Hematopoietic multipotent progenitor cell treated with erythropoietin and hydrocortisone succinate and interleukin-3 and kit ligand, for 15 days (in vitro differentiated cells): ENCODE results near the gene AQP4.

Experiments used
- DNase-seq: peaks from one replicate; pipeline ENCODE4 v3.0.0-alpha.2; 2015; ENCODE audit warnings: low spot score

Gene AQP4, protein sequence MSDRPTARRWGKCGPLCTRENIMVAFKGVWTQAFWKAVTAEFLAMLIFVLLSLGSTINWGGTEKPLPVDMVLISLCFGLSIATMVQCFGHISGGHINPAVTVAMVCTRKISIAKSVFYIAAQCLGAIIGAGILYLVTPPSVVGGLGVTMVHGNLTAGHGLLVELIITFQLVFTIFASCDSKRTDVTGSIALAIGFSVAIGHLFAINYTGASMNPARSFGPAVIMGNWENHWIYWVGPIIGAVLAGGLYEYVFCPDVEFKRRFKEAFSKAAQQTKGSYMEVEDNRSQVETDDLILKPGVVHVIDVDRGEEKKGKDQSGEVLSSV

DNA sequence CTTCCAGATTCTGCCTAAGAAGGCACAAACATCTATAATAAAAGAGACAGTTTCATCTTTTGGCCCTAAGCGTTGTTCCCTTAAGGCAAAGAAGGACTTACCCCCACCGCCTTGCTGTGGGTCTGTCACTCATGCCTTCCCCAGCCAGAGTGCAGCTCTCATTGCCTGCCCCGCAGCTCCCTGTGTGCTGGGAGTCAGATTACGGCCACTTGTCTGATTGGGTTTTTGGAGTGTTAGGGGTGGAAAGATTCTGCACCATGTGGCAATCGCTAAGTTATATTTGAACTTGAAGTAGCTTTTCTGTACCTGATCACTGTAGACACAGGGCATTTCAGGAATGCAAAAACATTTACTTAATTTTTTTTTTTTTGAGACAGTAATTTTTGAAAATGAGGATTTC is at the start of gene AQP4:
AQP4 (minus strand) TSS at position 151 of the 400 bp plus-strand sequence; CDS start at position 133, 18 bp downstream.
- DNase-seq = no peak

DNA sequence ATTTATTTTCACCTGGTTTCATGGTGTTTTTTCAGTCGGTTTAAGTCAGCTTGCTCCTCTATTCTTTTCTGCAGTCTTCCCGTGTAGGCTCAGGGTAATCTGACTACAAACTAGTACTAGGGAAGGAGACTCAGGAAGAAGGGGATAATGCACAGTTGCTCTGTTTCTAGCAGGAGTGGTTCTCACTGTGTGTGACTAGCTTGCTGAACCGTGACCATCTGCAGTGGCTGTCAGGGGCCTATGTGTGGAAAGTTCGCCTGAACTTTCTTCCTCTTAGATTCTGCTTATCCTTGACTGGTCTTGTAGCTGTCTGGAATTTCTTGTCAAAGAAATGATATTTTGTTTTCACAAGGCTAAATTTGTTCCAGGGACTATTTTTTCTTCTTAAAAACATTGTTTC is 46.3 kb upstream of the AQP4 start:
- DNase-seq = no peak

DNA sequence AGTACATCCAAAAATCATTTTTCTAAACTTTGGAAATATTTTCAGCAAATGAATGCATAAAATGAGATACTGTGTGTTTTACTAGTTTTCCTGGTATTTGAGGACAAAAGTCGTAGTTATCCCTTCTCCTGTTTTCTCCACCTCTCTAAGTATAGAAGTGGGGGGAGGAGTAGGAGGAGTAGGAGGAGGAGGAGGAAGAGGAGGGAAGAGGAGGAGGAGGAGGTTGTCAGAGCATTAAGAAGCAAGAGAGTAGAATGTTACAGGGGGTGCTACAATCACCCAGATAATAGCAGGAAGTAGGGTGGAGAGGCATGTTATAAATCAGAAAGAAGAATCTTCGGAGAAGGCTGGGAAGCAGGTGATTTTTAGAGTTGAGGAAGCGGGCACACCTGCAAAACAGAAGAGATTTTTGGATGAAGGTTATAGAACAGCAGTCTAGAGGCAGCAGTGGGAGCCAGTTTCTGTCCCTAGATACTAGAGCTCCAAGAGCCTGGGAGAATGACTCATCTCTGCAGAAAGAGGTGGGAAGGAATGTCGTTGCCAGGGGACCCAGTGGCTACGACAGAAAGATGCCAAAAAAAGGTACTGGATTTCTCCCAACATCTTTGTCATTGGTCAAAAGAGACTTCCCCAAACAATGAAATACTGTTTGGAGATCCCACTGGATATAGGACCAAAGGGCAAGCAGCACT is 44.2 kb upstream of the AQP4 start:
- DNase-seq = no peak

DNA sequence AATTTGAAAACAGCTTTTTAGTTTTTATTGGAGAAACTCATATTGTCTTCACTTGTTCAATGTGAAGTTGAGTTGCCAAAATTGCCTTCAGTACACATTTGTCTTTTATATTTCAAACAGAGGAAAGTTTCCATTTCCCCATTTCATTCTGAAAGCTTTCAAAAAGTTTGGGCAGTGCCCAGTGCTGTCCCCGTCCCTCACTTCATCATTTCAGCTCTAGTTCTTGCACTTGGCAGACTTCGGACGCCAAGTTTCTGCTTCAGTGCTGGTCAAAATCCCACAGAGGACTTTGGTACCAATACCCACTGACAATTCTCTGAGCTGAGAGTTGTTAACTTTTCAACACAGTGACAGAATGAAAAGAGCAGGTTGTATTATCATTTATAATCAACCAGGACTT is 43.4 kb upstream of the AQP4 start:
- DNase-seq = no peak

DNA sequence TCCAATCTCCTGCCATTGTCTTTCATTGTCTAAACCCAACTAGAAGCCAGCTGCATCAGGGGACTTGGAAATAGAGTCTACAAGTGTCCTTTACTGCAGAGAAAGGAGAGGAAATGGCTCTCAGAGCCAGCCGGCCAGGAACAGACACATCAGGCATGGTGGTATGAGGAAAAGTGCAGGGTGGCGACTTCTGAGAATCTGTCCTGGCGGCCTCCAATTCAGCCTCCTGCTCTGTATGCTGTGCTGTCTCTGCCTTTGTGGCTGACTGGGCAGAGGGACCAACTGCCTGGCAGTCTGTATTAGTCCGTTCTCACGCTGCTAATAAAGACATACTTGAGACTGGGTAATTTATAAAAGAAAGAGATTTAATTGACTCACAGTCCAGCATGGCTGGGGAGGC is 36.8 kb upstream of the AQP4 start:
- DNase-seq = no peak

DNA sequence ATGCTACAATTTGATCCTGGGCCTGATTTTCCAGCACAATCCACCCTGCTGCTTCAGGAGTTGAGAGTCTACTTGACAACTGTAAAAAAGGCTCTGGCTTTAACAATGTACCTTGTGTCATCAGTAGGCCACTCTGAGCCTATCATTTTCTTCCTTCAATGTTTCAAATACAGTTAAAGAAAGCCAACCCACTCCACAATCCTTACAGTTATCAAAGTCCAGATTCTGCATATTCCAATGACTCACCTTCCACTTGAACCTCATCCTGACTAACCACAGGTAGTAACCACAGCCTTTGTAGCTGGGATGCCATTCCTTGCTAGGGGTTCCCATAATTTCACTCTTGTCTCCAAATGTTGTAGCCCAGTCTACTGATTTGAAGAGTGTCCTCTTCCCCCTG is 35.5 kb upstream of the AQP4 start:
- no peak for DNase-seq

DNA sequence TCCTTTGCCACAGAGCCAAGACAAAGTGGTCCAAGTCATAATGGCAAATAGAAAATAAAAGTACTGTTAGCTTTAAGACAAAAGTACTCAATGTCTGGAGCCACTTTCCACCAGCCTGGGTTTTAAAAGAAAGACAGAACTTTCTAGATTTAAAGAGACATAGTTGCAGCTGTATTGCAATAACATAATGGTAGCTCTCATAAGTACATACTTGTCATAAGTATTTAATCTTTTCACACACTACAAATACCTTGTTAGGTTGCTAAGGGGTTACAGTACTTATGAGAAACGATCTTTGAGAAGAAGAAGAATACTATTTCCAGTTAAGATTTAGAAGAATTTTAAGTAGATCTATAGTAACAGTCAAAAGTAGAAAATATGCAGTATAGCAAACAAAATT is 28.9 kb upstream of the AQP4 start:
- DNase-seq = no peak

DNA sequence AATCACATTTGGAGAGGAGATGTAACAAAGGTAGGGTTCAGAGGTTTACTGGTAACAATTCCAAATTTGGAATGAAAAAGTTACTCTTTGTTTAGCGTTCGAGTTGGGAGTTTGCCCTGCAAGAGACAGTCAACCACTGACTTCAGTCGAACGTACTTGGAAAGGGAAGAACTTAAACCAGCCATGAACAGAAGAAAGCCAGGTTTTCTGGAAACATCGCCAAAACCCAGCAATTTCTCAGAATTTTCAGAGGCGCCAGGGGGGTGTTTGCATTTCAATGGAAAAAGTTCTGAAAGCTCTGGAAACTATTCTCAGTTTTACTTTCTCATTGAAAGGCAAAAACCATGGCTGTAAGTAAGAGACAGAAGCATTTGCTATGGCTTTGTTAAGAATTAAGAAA is 28.5 kb upstream of the AQP4 start:
- DNase-seq = no peak

DNA sequence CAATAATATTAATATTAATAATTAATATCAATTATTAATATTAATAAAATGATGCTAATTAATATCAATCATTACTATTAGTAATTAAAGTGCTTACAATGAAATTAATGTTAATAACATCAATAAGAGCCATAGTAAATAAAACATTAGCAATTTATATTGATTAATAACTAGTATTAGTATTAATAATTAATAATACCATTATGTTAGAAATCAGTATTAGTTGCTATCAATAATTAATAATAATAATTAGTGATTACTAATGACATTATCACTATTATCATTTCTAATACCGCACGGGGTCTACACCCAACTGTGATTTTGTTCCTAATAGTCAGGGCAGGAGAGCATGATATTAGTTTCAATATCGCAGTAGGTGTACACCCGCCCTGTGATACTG is 22.8 kb upstream of the AQP4 start:
- no peak for DNase-seq

DNA sequence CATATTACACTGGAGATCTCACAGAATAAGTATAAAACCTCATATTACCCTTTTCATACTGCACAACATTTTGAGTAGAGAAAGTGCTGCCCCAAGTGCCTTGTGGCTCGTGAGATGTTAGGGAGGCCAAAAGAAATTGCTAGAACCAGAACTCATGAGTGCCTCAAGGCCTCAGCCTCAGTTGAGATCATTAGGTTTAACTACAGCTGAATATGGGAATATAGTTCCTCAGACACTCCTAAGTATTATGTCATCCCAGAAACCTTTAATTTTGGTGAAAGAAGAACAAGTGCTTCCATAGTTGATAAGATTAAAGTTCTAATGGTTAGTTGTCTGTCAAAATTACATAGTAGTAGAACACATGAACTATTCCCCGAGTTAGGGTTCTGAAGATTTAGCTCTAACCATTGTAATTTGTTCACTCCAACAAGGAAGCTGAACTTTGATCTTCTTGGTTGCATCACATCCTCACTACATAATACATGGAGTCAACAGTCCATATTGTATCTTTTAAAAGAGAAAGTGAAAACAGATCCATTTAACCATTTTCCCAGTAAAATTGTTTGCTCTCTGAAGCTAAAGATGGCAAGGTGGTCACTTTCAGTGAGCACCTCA is 9.6 kb upstream of the AQP4 start:
- DNase-seq = no peak

DNA sequence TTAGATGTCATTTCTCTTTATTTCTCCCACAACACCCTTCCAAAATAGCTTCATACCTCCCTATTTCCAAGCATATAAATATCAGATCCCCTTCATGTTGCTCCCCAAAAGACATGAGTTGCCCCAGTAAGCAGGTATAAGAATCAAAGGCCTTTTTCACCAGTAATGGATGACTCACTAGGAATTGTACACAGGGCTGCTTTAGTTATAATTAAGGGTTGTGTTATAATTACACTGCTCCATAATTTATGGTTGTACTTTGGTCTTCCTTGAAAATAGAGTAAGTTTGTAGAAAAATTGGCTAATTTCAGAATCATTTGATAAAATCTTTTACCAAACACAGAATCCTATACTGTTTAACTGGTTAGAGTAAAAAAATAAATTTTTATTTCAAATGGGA is 8.8 kb upstream of the AQP4 start:
- no peak for DNase-seq

DNA sequence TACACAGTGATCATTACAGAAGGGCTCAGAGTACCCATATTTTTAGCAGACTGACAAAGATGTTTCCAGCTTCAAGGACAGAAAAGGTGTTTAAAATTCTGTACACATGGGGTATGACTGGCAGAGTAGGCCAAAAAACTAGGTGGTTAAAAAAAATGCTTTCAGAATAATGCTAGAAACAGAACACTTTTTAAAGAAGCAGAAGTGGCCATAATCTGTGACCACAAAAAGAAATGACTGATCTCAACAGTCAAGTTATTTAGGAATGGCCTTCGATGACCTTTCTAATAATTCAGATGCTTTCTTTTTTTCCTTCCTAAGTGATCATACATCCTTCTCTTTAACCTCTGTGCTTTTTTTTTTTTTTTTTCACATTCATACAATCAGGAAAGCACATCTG is 4.1 kb upstream of the AQP4 start:
- DNase-seq = no peak

DNA sequence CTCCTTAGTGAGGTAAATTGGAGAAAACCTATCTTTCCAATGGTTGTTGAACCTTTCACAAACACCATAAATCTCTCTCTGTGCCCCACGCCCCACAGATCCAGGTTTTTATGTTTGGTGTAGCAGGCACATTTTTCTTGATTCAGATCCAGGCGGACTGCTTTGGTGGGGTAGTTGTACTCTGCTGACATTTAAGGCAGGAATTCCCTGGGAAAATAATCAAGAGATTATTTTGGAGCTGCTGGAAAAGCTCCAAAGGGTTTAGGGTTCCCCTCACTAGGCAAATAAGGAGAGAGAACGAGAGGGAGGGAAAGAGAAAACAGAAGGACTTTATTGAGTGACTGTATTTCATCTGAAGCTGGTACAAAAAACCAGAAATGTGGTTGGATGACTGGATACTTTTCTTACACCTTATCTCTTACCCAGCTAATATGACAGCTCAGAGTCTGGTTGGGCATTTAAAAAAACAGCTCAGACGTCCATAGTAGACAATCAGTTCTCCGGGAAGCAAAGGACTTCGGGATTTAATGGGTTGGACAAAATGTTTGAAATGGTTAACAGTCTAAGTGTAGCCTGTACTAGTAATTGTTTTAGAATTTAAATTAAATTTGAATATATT is 3.6 kb upstream of the AQP4 start:
- no peak for DNase-seq

DNA sequence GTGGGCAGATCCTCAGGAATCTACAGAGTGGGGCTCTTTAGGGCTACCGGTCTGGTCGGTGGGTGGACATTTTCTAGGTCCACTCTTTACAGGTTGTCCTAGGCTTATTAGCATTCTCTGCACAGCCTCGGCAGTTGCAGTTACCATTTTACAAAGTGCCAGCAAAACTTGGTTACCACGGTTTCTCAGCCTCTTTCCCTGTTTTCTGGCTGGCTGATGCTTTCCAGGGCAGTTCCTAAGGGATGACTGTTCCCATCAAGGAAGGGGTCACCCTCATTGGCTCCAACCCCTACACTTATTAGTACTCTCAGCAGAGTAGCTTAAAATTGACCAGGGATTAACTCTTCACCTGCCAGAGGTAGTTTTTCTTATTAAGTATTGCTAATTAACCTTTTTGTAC is 2.0 kb upstream of the AQP4 start:
- DNase-seq = no peak

DNA sequence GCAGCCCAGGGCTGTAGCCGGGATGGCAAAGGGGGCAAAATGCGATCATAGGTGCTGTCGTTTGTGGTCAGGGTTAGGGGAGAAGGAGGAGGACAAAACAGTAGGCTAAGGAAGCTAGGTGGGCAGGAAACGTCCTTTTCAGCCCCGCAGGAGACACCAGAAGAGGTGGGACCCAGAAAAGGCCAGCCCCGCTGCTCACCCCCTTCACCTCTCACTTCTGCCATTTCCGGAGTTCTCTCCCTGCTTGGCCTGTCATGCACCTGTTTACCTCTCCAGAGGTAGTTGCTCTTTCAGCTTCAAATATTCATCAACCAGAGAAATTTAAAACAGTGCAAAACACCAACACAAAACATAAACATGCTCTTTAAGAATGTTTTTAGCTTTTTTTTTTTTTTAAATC is 849 bp downstream of the AQP4 start:
- DNase-seq = no peak

DNA sequence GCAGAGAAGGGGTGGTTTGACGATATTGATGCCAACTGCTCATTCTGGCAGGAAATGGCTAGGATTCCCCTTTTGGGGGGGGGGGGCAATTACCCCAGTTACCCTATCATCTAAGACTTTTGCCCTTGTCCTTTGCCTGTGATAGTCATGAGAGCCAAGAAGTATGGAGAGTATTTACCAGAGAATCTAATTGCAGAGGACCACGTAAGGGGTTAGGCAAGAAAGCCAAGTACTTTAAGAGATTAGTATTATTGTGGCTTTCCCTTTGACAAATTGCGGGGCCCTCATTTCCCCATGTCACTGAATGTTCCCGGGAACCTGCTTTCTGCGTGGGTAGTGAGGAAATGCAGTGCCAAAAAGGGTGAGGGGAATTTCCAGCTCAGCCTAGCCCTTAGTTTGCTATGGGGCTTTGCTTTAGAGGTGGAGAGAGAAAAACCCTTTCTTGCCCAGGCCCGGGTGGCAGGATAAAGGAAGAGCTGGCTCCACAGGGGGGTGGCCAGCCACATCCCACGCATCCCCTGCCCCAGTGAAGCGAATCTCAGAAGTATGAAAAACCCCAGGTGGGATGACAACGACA is 1.5 kb downstream of the AQP4 start:
- no peak for DNase-seq

DNA sequence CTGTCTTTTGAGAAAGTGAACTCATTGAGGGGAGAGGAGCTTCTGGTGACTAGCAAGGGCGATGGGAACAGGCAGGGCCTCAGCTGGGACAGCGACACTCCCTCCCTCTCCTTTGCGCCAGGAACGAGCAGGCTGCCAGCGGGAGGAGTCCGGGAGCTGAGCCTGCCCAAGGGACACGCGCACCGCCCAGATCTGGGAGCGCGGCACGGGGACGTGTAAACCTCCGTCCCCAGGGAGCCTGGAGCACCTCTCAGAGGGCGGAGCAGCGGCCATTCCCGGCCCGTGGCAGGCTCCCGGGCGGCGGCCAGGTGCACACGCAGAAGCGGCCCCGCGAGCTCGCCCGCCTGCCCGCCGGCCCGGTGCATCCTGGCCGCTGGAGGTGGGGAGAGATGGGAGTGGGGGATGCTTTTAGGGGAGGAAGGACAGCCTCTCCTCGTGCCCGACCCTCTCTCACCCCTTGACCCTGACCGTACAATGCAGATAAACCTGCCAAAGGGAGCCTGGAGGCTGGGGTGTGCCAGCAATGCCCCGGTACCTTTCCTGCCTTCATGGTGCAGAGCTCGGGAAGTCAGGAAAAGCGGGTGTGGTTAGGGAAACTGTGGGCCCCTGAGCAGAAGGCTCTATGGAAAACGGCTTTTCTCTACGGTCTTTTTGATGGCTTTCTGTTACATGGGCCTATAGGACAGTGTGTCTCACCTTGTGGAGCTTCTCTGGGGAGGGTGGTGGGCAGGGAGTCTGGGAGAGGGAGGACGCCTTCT is 2.2 kb downstream of the AQP4 start:
- no peak for DNase-seq

DNA sequence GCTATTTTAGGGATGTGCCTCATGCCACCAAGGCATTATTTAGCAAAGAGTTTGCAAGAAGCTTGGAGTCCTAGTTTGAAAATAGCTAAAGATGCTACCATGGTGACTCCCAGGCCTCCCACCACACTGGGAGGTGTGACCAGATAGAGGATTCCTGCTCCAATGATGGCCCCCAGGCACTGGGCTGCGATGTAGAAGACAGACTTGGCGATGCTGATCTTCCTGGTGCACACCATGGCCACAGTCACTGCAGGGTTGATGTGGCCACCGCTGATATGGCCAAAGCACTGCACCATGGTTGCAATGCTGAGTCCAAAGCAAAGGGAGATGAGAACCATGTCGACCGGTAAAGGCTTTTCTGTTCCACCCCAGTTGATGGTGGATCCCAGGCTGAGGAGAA is 3.4 kb downstream of the AQP4 start:
- DNase-seq = no peak

DNA sequence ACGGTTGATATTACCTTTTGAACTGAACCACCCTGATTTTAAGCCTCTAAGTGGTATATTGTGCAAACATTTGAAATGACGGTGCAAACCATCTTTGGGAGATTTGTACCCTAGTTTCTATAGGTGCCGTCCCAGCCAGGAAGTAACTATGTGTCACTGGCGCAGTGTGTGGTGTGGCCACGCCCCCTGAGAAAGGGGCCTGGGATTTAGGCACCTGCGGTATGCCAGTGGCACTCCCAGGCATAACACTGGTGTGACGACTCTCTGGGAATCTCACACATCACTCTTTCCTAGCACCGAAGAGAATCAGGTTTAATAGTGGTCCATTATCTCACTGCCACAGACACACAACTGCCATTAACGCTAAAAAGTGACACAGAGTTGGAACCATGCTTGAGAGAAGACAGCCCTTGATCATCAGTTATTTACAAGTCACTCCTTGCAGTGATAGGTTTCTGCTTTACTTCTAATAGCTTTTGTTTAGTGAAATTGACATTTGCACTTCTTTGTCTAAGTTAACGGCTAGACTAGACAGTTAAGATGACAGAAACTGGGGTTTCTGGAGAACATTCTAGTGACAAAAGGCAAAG is 11.1 kb downstream of the AQP4 start:
- no peak for DNase-seq

DNA sequence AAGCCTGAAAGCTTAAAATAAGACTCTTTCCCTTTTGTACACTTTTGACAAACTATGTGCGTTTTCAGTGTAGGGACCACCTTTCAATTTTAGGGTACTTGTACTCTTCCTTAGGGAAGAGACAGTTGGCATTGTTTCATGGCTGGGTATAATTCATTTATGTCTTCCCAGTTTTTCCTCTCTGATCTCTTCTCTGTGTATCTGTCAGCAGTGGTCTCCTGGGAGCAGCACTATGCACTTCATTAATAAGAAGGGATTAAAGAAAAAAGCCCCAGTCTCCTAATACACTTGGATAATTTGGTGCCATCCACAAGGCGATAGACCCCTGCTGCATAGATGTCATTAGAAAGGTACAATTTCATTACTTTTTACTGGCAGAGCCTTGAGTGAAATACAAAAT is 12.1 kb downstream of the AQP4 start:
- no peak for DNase-seq

DNA sequence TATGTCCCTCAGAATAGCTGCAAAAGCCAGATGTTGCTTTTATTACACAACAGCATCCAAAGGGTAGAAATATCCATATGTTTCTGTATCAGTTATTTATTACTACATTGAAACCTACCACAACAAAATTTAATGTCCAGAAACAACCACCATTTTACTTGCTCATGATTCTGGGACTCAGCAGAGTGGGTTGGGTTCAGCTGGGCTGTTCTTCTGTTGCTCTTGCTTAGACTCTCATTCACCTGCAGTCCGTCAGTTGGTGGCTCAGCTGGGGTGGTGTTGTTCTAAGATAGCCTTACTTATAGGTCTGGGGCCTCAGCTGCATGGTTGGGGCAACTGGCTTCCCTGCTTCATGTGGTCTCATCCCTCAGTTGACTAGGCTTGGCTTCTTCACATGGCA is 21.7 kb downstream of the AQP4 start:
- DNase-seq = no peak

DNA sequence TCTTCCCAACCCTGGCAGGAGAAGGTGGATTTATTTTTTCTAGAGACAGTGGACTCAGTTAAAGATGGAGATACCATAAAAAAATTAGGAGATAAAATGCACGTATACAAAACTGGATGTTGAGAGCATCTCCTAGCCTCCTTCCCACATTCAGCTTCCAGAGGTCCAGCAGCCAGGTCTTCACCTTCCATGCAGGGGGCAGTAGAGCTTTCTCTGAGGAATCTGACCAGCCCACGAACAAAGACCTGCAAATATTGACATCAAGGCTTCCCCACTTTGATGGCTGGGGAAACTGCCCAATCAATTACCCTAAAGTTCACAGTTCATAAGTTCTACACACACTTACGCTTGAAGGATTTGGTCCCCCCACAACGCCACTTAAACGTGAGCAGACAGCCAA is 24.5 kb downstream of the AQP4 start:
- DNase-seq = no peak
